MV-4-11 (cell line): Measurements from ENCODE around the gene CXXC5.

ENCODE experiments used
- DNase-seq: peaks from one replicate; lab custom pipeline; 2025; lab: John Stamatoyannopoulos, UW

CXXC5 gene

DNA sequence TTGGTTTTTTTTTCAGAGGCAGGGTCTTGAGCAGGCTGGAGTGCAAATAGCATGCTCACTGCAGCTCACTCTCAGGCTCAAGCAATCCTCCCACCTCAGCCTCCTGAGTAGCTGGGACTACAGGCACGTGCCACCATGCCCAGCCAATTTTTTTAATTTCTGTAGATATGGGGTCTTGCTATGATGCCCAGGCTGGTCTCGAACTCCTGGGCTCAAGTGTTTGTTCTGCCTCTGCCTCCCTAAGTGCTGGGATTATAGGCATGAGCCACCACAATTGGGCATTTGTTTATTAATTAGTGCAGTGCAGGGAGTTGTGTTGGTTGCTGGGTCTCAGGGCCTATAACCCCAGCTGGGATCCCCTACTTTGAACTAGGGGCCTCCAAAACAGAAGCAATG is 47.0 kb downstream of the CXXC5 start:
- DNase-seq = no peak

GRCh38 chr5:139696167-139696893 is 48.2 kb downstream of the CXXC5 start:
- DNase-seq = no peak

GRCh38 chr5:139696894-139697658 is 48.9 kb downstream of the CXXC5 start:
- no peak for DNase-seq

GRCh38 chr5:139698490-139699146 is 50.5 kb downstream of the CXXC5 start:
- DNase-seq = no peak

GRCh38 chr5:139699351-139699750 is 51.2 kb downstream of the CXXC5 start:
- DNase-seq = no peak

DNA sequence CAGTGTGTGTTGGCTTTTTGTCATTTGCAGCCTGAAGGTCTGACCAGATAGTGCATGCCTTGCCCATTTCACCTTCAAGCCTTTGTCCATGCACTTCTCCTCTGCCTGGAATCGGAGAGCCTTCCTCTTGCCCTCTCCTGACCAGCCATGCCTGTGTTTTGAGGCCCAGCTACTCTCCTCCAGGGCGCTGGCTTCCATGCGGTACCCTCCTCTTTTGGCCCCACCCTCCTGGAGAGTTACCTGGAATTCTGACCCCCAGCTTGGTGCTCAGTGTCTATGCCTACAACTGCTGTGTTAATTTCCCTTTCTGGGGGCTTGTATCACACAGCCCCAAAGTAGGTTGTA is 52.5 kb downstream of the CXXC5 start:
- DNase-seq = no peak

DNA sequence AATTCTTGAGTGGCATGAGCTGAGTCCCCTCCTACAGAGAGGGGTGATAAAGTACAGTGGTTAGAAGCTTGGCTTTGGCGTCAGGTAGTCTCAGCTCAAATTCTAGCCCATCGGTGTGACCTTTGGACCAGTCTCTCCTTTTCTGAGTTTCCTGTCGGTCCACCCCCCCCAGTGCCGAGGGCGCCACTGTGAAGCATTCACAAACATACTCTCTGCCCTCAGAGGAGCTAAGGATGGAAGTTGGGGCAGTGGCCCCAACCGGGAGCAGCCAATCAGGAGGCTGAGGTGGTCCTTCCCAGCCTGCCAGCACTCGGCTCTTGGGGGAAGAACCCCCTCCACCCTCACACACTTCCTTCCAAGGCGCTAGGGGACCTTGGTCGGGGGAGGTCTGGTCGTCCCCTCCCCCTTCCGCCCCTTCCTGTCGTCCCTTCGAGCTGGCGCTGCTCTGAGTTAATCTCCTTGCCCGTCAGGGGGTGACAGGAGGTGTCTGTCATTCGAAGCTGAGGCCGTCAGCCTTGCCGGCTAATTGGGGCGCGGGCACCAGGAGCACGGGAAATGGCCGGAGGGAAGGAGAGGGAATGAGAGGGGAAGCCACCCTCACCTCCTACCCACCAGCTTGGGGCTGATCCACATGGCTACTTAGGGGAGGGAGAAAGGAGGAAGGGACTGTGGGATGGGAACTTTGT is 53.0 kb downstream of the CXXC5 start:
- DNase-seq = no peak

DNA sequence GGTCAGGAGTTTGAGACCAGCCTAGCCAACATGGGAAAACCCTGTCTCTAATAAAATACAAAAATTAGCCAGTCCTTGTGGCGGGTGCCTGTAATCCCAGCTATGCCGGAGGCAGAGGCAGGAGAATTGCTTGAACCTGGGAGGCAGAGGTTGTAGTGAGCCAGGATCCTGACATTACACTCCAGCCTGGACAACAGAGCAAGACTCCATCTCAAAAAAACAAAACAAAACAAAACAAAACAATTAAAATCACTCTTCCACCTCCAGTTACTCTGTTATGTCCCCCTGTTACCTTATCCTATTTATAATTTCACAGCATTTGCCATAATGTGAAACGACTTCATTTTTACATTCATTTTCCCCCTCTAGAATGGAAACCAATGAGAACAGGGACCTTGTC is 54.4 kb downstream of the CXXC5 start:
- no peak for DNase-seq

DNA sequence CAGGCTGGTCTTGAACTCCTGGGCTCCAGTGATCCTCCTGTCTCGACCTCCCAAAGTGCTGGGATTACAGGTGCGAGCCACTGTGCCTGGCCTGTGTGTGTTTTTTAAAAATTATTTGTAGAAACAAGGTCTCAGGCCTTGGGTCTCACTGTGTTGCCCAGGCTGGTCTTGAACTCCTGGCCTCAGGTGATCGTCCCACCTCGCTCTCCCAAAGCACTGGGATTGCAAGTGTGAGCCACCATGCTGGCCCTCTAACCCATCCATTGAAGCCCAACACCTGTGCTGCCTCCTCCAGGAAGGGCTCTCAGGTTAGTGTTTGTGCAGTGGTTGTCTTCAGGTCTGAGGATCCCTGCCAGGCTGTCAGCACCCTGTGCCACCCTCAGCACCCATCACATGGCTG is 56.6 kb downstream of the CXXC5 start:
- no peak for DNase-seq

DNA sequence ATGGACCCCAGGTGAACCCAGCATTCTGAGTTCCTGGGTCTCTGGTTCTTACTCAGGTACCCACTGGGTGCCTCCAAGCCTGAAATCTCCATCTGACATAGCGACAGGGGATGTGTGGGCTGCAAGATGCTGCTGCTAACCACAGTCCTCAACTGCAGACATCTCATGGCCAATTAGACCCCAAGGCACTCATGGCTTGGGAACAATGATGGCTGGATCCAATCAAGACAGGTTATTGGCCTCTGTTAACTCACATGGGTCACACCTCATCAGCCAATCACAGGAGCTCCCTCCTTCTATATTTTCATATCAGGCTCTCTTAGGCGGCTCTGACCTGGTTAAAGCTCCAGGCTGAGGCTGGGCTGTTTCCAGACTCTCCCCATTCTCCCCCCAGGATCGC is 57.0 kb downstream of the CXXC5 start:
- DNase-seq = no peak

GRCh38 chr5:139705655-139706587 is 57.8 kb downstream of the CXXC5 start:
- no peak for DNase-seq

- no peak for DNase-seq
These were observed 59.4 kb downstream of the CXXC5 start for GRCh38 chr5:139707445-139708003.

GRCh38 chr5:139708434-139708861 is 60.3 kb downstream of the CXXC5 start:
- no peak for DNase-seq

GRCh38 chr5:139708877-139709581 is 60.9 kb downstream of the CXXC5 start:
- no peak for DNase-seq

DNA sequence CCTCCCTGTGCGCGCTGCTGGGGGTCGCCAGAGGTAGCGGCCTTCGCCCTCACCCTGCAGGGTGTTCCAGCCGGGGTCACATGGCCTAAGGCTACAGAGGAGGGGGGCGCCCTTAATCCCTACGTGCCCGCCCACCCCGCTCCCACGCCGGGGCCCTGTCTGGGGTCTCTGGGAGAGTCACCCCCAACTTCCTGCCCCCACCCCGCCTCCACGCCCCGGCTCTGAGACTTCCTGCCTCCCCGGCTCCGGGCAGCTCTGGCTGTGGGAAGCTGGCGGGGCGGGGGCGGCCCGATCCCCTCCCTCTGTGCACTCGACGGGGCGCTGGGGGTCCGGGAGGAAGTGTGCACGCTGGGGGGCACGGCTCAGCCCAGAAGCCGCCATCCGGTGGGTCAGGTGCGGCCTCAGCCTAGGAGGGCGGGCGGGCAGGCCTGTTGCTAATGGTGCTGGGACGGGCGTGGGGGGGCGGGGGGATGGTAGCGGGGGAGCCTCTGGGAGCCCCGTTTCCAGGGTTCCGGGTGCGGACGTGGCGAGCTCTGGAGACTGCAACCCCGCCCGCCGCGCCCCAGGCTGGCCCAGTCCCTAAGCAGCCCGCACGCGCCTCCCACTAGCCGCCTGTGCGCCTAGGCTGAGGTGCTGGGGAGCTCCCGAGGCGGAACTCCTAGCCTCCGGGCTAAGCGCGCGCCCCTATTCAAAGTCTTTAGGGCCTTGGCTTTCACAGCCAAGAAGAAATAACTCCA is 61.6 kb downstream of the CXXC5 start:
- no peak for DNase-seq

DNA sequence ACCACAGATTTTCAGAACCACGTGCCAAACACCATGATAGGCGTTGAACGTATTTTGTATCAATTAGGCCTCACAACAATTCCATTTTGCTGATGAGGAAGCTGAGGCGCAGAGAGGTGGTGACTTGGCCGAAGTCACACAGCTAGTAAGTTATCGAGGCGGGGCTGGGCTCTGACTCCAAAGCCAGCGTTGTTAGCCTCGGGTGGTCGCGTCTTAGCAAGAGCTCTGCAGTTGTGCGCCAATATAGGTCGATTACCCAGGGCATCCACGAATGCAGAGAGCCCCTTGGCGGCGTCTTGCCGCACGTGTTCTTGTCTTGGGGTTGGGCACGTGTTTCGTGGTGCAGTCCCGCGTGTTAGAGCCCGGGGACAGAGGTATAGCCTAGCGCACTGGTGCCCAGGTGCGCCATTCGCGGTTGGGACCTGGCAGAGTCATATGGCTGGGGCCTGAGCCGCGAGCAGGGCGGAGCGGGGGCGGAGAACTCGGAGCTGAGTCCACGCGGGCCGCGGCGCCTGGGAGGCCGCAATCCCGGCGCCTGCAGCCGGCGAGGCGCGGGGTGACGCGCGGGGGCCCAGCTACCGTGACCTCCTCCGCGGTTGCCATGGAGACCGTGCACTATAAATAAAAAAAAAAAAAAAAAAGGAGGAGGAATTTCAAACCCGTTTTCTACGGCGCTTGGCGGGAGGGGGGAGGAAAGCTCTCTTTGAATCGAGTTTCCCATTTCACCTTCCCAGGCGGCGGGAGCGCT is 62.3 kb downstream of the CXXC5 start:
- DNase-seq = no peak

DNA sequence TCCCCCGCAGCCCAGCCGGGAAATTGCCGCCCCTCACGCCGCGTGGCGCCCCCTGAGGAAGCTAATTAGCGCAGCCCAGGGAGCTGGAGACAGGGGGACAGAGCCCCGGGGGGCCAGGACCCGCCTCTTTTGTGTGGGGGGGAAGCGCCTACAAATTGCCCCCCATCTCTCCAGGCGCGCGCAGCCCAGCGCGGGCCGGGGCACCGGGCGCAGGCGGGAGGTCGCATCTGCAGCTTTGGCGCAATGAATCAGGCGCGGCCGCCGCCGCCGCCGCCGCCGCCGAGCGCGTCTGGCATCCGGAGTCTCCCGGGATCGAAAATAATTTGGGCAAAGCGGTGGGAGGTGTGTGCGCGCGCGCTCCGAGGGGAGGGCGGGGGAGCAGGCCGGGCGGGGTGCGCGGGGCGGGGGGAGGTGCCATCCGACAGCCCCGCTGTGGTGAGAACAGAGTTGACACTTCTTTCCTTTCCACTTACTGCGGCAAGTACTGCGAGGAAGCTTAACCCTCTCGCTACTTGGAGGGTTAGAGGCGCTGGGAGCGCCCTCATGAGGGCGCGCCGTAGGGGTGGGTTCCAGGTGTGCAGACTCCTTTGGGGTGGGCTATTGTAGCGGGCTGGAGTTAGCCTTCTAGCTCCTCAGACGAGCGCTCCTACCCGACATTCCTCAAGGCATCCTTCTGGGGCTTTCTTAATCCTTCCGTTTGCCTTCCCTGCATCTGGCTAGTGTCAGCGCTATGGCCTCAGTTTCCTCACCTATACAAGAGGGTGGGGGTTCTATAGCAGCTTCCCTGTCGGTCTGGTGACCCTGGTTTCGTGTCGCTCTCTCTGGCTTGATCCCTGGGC is 63.1 kb downstream of the CXXC5 start:
- DNase-seq = peak; percentile 27

GRCh38 chr5:139711906-139712224 is 63.7 kb downstream of the CXXC5 start:
- peak; percentile 34 for DNase-seq
